Left colon (tissue), 2 donors: ENCODE results near the gene IL1RN. TPM values are rescaled to one million over a fixed set of nuclear protein-coding genes. Genes with fewer than 3 reads are reported as not detected.
A peak's percentile ranks its signal among the peaks of the same experiment; 100 is the strongest.

Source experiments
- ATAC-seq: fragments of 200-7000 bp; cut with Tn5 transposase; one replicate; pipeline ENCODE4 v1.9.1; 2020; ENCODE audit warnings: mild to moderate bottlenecking, moderate library complexity
- DNase-seq, 2 donors: peaks; one replicate each; pipeline ENCODE4 v3.0.0-alpha.2; 2020
- intact Hi-C, 2 donors: fragments of 100-400 bp; cut with DNase I in 1 of 2; cut with micrococcal nuclease in 1 of 2; formaldehyde crosslinking; loops; one replicate each; pipeline versions ENCODE4 v1.11.2 to v1.14.0; 2022; cut with DNase I, micrococcal nuclease
- total RNA-seq, 2 donors: library from RNA; stranded (reverse); fragmentation: NEBNext Ultra II Directional; extraction: Animal tissue kit (Norgen Biotek cat#: 25700); gene quantifications; one replicate each; pipeline ENCODE4 v1.2.1, GENCODE V29; 2021
- donor health status: DM: no; HTN: no; CAD: no.
- donor health status: DM: yes; HTN: yes; CAD: no.

IL1RN gene
- total RNA-seq, 2 donors from 2014 or later, result 2.6 to 15.7 TPM

GRCh38 chr2:113098041-113098440 lies 29.4 kb upstream of the IL1RN start:
- intact Hi-C loops, result no loop called here
- DNase-seq (no peak), ATAC-seq (no peak)

GRCh38 chr2:113098532-113098931 lies 28.9 kb upstream of the IL1RN start:
- intact Hi-C loops, result no loop called here
- no peak for ATAC-seq
- DNase-seq, result no peak

GRCh38 chr2:113102133-113102532 lies 25.3 kb upstream of the IL1RN start:
- intact Hi-C loops, result no loop called here
- no peak for ATAC-seq
- DNase-seq, result no peak

- no peak for ATAC-seq
- intact Hi-C loops, result no loop called here
- no peak for DNase-seq
These were observed 24.1 kb upstream of the IL1RN start for GRCh38 chr2:113103277-113103676.

- intact Hi-C loops, result no loop called here
- no peak for ATAC-seq
- no peak for DNase-seq
These were observed 23.3 kb upstream of the IL1RN start for GRCh38 chr2:113104054-113104611.

- no peak for DNase-seq
- intact Hi-C loops, result no loop called here
- ATAC-seq, result no peak
These were observed 22.2 kb upstream of the IL1RN start for GRCh38 chr2:113105047-113105785.

- DNase-seq (no peak), ATAC-seq (no peak)
- intact Hi-C loops, result no loop called here
These were observed 16.3 kb upstream of the IL1RN start for GRCh38 chr2:113111121-113111520.

- ATAC-seq, result no peak
- no peak for DNase-seq
- intact Hi-C loops, result no loop called here
These were observed 15.5 kb upstream of the IL1RN start for GRCh38 chr2:113111823-113112287.

GRCh38 chr2:113112441-113112840 lies 15.0 kb upstream of the IL1RN start:
- DNase-seq, result no peak
- intact Hi-C loops, result no loop called here

GRCh38 chr2:113112871-113113270 lies 14.5 kb upstream of the IL1RN start:
- intact Hi-C loops, result no loop called here
- ATAC-seq, result no peak
- DNase-seq, result no peak

More at GRCh38 chr2:113112441-113112840, 15.0 kb upstream of the IL1RN start:
- no peak for ATAC-seq

GRCh38 chr2:113113807-113114206 lies 13.6 kb upstream of the IL1RN start:
- intact Hi-C loops, result no loop called here
- ATAC-seq (no peak), DNase-seq (no peak)

GRCh38 chr2:113114224-113114945 lies 13.0 kb upstream of the IL1RN start:
- ATAC-seq, result no peak
- intact Hi-C loops, result no loop called here
- no peak for DNase-seq

- DNase-seq (no peak), ATAC-seq (no peak)
- intact Hi-C loops, result no loop called here
These were observed 12.4 kb upstream of the IL1RN start for GRCh38 chr2:113114996-113115395.

- DNase-seq, result no peak
- no peak for ATAC-seq
- intact Hi-C loops, result no loop called here
These were observed 11.1 kb upstream of the IL1RN start for GRCh38 chr2:113116100-113116958.

- DNase-seq (peak; percentile 57 to 82), ATAC-seq (peak; percentile 97)
- intact Hi-C loops, result no loop called here
These were observed 9.7 kb upstream of the IL1RN start for GRCh38 chr2:113117541-113118262.

GRCh38 chr2:113118263-113118657 lies 9.1 kb upstream of the IL1RN start:
- intact Hi-C loops, result no loop called here
- DNase-seq, result no peak
- peak; percentile 79 for ATAC-seq

- intact Hi-C loops, result no loop called here
- no peak for DNase-seq
- ATAC-seq, result no peak
These were observed 8.3 kb upstream of the IL1RN start for GRCh38 chr2:113119111-113119510.

GRCh38 chr2:113120861-113121260 lies 6.5 kb upstream of the IL1RN start:
- no peak for DNase-seq
- ATAC-seq, result no peak
- intact Hi-C loops, result no loop called here

GRCh38 chr2:113122364-113122763 lies 5.0 kb upstream of the IL1RN start:
- DNase-seq, result no peak
- ATAC-seq, result no peak
- intact Hi-C loops, result no loop called here
